GM19467 (cell line): ENCODE data around the gene AADACL3.

Experiments
- ATAC-seq: cut with Tn5 transposase; IDR thresholded peaks from one replicate; pipeline ENCODE4 v1.9.1; 2021; ENCODE audit warnings: mild to moderate bottlenecking, moderate library complexity; ENCODE audit not compliant: unreplicated experiment

AADACL3 gene

GRCh38 chr1:12763479-12763878 lies 47.6 kb downstream of the AADACL3 start:
- no peak for ATAC-seq

- no peak for ATAC-seq
Measured at GRCh38 chr1:12764016-12764415, 48.1 kb downstream of the AADACL3 start.

- no peak for ATAC-seq
Measured at GRCh38 chr1:12769031-12769430, 53.1 kb downstream of the AADACL3 start.

- ATAC-seq = no peak
Measured at GRCh38 chr1:12769976-12770505, 54.1 kb downstream of the AADACL3 start.

GRCh38 chr1:12770620-12771019 lies 54.7 kb downstream of the AADACL3 start:
- no peak for ATAC-seq

GRCh38 chr1:12771186-12771585 lies 55.3 kb downstream of the AADACL3 start:
- ATAC-seq = no peak

- no peak for ATAC-seq
Measured at GRCh38 chr1:12772520-12772919, 56.6 kb downstream of the AADACL3 start.

GRCh38 chr1:12773438-12773837 lies 57.5 kb downstream of the AADACL3 start, which contains the start of gene PRAMEF12:
Gene PRAMEF12, plus strand, starts transcription at chr1:12773738. Its CDS starts 1,130 bp downstream, at chr1:12774868.
- no peak for ATAC-seq

GRCh38 chr1:12774801-12775345 lies 59.0 kb downstream of the AADACL3 start:
- ATAC-seq = no peak

- no peak for ATAC-seq
Measured at GRCh38 chr1:12775443-12775842, 59.5 kb downstream of the AADACL3 start.

GRCh38 chr1:12776801-12777557 lies 61.1 kb downstream of the AADACL3 start:
- ATAC-seq = no peak
